Coronary artery (tissue), 2 donors: ENCODE results near the gene ASB5.

Experiments
- DNase-seq: peaks from one replicate; pipeline ENCODE4 v3.0.0-alpha.2; 2017; ENCODE audit warnings: low spot score
- H3K27ac ChIP-seq, 2 donors: fragments of 200-600 bp; sonication (generic); one replicate each; pipeline ENCODE4 v1.5.1; 2016 to 2019
- H3K4me3 ChIP-seq: fragments of 200-600 bp; sonication (generic); 2 replicates; pipeline ENCODE4 v1.5.1; 2016; ENCODE audit warnings: mild to moderate bottlenecking, moderate library complexity
- TF ChIP-seq, protein P1 (sequence below): fragments of 200-600 bp; sonication (generic); IDR thresholded peaks from one replicate; pipeline ENCODE4 v1.5.1; 2019; ENCODE audit warnings: antibody characterized with exemption

The ASB5 gene

DNA sequence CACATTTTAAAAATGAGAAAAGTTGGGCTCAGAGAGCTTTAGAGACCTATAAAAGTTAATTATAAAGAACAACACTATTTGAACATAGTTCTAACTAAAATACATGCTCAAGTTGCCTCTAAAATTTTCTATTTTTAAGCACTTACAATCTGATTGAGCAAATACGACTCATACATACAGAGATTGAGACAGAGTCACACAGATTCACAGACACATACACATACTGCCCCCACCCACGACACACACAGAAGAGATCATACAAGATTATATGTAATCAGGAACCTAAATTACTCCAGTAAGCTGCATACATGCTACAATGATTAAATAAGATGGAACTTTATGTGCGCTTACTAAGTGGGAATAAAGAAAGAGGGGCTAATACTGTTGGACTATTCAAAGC is 2.7 kb upstream of the ASB5 start:
- no peak for DNase-seq
- no peak overlapping the region for H3K27ac ChIP-seq

DNA sequence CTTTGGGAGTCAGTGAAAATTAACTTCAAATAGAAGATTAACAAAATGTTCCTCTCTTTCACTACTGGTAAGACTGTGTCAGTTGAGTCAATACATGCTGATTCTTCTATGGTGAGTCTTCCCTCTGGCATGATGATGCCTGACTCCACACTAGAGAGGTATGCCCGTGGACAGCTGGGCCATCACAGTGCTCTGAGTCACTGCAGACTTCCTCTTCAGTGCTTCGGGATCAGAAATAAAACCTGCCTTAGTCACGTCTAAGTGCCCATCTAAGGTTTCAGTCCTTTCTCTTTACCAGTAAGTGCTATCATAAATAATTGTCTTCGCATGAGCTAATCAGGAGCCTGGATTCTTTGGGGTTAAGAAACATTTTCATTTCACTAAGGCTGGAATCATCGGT is 1.6 kb upstream of the ASB5 start:
- no peak for DNase-seq
- Histone ChIP-seq H3K4me3 (no peak overlapping the region), H3K27ac (no peak overlapping the region)
- TF ChIP-seq, protein P1, sequence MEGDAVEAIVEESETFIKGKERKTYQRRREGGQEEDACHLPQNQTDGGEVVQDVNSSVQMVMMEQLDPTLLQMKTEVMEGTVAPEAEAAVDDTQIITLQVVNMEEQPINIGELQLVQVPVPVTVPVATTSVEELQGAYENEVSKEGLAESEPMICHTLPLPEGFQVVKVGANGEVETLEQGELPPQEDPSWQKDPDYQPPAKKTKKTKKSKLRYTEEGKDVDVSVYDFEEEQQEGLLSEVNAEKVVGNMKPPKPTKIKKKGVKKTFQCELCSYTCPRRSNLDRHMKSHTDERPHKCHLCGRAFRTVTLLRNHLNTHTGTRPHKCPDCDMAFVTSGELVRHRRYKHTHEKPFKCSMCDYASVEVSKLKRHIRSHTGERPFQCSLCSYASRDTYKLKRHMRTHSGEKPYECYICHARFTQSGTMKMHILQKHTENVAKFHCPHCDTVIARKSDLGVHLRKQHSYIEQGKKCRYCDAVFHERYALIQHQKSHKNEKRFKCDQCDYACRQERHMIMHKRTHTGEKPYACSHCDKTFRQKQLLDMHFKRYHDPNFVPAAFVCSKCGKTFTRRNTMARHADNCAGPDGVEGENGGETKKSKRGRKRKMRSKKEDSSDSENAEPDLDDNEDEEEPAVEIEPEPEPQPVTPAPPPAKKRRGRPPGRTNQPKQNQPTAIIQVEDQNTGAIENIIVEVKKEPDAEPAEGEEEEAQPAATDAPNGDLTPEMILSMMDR: no peak

More for the DNA sequence above, 2.7 kb upstream of the ASB5 start:
- TF ChIP-seq, protein P1: no peak
- H3K4me3 ChIP-seq: no peak overlapping the region

DNA sequence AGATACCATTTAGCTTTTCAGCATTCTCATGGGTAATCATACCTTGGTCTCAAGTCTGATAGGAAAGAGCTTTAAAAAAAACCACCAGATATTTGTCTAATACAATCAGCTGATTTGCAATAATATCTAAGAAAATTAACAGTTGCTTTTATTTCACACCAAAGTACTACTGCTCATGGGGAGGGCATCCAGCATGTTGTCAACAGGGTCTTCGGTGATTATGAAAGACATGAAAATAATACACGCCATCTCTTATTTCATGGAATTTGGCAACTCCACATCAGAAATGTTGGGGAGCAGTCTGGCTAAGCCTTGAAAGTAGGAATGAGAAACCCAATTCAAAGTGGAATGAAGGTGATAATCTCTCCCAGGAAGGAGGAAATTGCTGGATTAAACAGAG is 3.0 kb downstream of the ASB5 start:
- Histone ChIP-seq H3K27ac (no peak overlapping the region), H3K4me3 (no peak overlapping the region)
- TF ChIP-seq, protein P1: no peak
- DNase-seq: no peak

DNA sequence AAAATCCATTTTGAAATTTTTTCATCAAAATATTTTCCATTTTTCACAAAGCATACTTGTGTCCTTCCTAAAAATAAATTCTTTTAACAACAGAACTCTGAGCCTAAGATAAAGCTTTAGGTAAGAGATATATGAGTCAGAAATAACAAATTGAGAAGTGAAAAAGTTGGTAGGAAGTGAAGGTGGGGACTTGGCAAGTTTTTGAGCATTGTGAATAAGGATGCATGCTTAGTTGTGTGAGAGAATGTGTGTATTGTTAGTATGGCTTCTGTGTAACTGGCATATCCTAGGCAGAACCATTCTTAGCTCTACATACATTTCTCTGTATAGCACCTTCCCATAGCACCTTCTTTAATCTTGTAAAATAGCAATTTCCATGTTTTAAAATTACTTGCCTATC is 6.8 kb downstream of the ASB5 start:
- TF ChIP-seq, protein P1: no peak
- DNase-seq: no peak
- Histone ChIP-seq H3K27ac (no peak overlapping the region), H3K4me3 (no peak overlapping the region)

DNA sequence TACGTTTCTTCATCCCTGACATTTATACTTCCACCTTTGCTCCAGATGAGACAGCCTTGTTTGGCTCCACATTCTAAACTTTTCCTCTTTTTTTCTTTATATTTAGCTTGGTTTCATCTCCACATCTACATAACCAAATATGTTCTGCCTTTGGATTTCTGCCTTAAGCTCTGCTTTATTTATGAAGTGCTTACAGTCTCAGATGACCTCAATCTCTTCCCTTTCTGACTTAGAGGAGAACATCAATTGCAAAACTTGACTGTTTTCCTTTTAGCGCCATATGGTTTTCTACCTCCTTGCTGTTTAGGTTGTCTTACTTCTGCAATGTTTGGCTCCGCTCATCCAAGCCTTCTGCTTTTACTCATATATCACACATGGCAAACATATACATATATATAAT is 7.5 kb downstream of the ASB5 start:
- H3K4me3 ChIP-seq: no peak overlapping the region
- no peak overlapping the region for H3K27ac ChIP-seq
- TF ChIP-seq, protein P1: no peak
- no peak for DNase-seq

DNA sequence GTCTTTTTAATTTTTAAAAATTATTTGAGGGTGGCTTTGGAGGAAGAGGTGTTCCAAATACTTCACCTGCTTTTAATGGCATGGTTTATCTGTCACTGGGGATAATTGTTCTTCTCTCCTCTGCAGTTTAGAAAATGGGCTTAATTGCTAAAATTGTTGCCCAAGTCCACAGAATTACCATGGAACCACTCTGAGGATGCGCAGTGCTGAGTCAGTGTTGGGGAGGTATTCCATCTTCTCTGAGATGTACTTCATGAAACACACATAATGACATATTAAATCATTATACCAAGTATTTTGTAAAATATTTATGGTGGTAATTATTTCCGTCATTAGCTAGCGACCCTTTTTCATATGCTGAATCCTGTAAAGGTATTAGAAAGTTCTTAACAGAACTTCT is 8.0 kb downstream of the ASB5 start:
- no peak for DNase-seq
- Histone ChIP-seq H3K27ac (no peak overlapping the region), H3K4me3 (no peak overlapping the region)
- TF ChIP-seq, protein P1: no peak

DNA sequence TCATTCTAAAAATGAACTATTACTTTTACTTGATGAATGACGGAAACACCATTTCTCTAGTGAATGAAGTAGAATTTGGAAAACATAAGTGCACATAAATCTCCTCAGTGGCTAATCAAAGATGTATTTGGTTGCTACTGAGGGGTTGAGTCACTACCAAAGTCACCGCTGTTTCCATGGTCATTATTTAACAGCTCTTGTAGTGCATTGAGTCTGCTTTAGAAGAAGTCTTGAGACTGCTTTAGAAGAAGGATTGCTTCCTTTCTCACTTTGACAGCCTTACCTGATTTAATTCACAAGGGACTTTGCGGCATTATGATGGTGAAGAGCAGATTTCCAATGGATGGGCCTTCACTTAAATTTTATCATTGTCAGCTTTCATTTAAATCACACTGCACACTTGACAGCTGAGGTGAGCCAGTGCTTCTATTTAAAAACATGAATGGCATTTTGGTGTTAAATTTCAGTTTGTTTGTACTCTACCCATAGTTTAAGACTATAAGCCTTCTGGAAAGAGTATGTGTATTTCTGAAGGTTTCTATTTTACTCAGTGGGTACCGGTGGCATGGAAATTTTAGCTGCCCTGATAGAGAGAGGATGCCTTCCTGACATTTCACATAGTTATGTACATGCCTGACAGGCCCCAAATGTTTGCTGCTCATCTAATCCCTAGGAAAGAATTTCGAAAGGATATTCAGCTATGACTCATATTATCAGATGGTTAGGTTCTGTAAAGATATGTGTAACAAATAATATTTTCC is 9.5 kb downstream of the ASB5 start:
- DNase-seq: no peak
- TF ChIP-seq, protein P1: no peak
- Histone ChIP-seq H3K4me3 (no peak overlapping the region), H3K27ac (no peak overlapping the region)
